Right renal pelvis (tissue), 4 donors: ENCODE results near the gene GPC1. TPM values are rescaled to one million over a fixed set of nuclear protein-coding genes. Genes with fewer than 3 reads are reported as not detected.

ENCODE experiments used
- DNase-seq, 4 donors: peaks; one replicate each; pipeline ENCODE4 v3.0.0-alpha.2; 2013; ENCODE audit warnings: low read depth in 4 of 4, low spot score in 3 of 4, missing footprints in 1 of 4
- polyA plus RNA-seq, 4 donors: library from polyadenylated mRNA; unstranded; fragments of 120-200 nt; gene quantifications; one replicate each; pipeline ENCODE4 v1.2.1, GENCODE V29; 2013; ENCODE audit not compliant: insufficient read length in 4 of 4

Gene GPC1
- polyA plus RNA-seq, 4 donors: 27.8 to 46.3 (median 33.4) TPM

DNA sequence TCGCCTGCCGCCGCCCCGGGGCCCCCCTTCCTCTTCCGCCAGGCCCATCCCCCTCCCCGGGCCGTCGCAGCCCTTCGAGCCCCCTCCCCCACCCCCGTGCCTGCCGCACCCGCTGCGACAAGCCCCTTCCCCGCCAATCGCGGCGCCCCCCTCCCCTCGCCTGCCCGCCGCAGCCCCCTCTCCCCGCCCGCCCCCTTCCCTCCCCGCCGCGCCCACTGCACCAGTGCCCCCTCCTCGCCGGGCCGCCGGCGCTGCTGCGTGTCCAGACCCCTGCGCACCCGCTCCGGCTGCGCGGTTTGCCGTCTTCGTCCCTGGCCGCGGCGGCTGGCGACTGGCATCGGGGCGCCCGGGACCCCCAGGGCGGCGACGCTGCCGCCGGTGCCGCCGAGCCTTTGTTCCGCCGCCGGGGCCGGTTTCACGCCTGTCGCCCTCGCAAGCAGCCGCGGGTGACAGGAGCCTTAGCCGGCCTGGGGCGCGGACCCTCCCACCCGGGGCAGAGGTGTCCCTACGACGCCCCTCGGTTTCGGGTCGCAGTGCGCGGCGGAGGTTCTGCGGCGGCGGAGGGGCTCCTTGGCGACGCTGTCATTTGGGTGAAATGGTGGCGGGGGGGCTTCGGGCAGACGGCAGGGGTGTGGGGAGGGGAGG, 18.1 kb downstream of the GPC1 start:
- no peak for DNase-seq

DNA sequence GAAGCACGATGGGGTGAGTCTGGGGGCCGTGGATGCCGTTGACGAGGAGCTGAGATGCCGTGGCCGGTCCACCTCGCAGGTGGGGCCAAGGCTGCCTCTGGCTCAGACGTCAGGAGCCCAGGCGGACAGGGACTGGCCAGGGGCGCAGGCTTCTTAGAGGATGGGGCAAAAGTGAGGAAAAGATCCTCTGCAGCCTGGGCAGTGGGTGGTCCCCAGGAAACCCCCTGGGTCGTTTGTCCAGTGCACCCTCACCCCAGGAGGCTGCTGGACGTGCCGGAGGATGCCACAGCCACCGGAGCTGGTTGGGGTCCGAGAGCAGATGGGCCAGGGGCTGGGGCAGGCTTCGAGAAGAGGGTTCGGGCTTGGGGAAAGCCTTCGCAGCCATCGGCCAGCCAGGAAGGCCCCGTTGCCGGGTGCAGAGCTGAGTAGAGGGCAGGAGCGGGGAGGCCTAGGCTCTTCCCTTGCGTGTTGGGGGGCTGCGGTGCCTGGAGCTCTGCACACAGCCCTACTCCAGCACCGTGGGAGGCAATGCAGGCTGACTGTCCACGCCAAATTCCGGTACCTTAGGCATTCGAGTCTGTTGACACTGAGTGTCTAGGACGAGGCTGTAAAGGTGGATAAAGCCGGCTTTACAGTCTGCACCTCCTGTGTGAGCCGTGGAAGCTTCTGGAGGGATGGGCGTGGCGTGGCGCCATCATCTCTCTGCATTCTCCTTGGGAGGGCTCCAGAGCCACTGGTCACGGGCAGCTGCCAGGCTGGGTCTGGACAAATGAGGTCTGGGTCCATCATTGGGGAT, 18.8 kb downstream of the GPC1 start:
- no peak for DNase-seq

DNA sequence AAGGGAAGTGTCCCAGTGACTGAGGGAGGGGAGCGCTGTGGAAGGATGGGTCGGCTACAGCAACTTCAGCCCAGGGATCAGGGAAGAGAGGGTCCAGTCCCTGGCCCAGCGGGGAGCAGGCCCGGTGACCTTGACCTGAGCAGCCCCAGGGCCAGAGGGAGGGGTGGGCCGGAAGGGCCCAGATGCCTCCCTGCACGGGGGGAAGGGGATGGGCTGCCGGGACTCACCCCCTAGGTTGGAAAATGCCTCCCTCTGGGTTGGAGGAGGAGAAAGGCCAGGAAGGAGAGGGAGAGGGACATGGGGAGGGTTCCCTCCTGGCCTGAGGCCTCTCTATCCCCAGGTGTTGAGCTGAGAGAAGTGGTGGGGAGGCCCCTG, 19.8 kb downstream of the GPC1 start:
- no peak for DNase-seq

DNA sequence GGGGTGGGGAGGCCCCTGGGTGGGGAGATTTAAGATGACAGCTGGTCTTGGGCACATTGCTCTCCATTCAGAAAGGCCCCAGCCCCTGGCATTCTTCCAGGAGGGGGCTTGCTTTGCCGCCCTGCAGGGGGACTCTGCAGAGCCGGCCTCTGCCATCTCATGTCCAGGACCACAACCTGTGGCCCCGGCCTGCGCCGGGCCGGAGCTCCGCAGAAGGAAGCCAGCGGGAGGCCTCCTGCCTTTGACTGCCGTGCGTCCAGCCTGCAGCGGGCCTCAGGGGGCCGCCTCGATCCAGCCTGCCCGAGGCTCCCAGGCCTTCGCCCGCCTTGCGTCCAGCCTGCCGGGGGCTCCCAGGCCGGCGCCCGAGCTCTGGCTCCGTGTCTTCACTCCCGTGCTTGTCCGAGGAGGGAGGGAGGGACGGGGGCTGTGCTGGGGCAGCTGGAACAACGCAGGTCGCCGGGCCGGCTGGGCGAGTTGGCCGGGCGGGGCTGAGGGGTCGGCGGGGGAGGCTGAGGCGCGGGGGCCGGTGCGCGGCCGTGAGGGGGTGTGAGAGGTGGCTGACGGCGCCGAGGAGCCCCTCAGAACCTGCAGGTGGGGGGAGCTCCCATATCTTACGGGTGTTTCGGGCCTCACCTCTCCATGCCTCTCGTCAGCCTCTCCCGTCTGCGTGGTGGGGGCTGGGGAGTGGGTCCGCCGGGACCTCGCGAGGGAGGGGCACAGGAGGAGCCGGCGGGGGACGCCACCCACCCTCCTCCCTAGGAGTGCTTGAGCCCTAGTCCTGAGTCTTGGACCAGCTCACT, 20.4 kb downstream of the GPC1 start:
- no peak for DNase-seq

DNA sequence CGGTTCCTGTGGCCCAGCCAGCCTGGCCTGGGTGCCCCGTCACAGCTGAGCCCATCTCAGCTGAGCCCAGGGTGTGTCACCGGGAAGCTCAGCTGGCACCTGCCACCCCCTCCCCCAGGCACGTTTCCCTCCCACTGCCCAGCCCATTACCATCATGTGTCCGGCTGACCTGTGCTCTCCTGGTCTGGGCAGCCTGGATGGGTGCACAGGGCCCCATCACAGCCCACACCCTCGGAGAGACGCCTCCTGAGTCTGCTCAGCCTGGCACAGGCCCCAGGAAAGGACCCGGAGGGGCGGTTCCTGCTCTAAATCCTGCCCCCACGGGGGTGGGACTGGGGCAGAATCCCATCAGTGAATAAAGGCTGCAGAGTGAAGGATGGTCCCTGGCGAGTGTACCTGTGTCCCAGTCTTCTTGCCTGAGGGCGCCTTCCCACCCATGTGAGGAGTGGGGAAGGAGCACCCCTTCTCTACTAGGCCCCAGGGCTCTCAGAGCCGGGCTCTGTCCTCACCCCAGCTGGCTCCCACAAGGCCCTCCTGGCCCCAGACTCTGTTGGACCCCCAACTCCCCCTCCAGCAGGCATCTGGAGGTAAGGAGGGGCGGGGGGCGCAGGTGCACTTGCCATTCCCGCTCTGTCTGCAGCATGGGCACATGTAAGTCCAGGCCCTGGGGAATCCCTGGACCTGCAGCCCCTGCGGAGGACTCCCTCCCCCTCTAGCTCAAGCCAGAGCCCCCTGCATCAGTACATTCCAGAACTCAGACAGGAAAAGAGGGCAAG, 21.2 kb downstream of the GPC1 start:
- DNase-seq: no peak

DNA sequence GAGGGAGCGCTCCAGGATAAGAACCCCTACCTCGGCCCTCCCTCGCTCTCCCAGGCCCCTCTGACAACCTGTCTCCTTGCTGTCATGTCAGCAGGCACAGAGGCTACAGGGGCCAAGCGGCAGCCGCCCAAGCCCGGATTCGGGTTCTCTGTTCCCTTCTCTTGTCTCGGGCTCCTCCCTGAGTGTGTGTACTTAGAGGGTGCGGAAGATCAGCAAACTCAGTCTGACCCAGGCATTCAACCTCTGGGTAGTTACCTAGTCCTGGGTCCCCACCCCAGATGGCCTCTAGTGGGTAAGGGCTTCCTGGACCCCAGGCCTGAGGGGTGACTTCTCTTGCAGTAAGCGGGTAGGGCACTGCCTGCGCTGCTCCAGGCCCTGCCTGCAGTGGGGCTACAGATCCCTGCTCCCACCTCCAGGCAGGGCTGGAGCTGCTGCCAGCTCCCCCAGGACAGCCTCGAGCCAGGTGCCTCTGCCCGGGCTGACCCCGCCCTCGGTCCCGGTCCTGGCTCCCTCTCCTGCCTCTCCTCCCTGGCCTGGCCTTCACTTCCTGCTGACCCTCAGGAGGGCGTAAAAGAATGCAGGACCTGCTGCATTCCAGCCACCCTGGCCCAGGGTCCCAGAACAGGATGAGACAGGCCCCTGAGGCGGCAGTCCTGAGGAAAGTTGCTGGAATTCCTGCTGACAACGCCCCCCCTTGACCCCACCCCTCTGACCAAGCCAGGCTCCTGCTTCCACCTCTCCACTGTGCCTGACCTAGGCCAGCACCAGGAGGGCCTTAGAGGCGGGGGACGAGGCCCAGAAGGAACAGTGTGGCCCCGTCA, 22.0 kb downstream of the GPC1 start:
- DNase-seq: no peak

DNA sequence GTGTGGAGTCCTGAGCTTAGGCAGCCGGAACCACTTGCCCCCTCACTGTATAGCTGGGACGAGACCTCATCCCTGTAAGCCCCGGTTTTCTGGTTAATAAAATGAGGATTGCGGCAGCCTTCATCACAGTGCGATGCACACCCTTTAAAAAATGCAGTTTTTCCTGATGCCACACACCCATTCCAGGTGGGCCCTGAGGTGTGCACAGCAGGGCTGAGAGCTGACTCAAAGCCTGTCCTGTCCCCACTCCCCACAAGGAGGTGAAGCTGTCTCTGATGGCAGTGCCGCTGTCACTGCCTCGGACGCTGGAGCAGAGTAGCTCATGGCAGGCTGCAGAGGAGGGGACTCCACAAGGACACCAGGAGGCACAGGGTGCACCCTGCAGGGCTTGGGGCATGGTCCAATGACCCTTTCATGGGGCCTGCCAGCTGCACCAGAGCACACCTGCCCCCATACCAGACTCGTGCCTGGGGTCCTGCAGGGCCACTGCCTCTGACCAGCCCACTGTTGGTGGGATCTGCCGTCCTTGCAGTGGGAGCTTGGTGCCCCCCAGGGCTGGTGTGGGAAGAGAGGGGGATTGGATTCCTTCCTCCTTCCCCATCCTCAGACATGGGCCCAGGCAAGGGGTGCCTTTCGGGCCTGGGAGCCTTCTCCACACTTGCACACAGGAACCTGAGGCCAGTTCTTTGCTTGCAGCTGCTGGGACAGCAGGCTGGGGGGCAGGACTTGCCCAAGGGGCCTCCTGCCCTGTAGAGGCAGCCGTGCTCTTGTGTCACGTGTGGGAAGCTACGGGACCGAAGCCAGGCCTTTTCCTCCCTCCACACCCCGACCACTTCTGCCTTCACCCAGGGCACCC, 22.8 kb downstream of the GPC1 start:
- DNase-seq: no peak

DNA sequence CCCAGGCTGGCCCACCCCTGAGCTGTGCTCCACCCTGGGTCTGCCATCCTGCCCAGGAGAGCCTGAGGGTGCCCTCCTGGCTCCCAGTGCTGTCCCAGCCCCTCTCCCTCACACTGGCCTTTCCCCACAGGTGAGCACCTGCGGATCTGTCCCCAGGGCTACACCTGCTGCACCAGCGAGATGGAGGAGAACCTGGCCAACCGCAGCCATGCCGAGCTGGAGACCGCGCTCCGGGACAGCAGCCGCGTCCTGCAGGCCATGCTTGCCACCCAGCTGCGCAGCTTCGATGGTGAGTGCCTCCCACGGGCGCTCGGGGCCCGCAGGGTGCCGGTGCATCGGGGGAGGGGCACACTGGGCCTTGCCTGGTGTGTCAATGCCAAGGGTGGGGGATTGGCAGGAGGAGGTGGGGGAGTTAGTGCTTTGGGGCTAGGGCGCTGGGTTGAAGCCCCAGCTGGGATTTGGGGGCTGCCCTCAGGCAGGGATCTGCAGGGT, 23.5 kb downstream of the GPC1 start:
- no peak for DNase-seq

DNA sequence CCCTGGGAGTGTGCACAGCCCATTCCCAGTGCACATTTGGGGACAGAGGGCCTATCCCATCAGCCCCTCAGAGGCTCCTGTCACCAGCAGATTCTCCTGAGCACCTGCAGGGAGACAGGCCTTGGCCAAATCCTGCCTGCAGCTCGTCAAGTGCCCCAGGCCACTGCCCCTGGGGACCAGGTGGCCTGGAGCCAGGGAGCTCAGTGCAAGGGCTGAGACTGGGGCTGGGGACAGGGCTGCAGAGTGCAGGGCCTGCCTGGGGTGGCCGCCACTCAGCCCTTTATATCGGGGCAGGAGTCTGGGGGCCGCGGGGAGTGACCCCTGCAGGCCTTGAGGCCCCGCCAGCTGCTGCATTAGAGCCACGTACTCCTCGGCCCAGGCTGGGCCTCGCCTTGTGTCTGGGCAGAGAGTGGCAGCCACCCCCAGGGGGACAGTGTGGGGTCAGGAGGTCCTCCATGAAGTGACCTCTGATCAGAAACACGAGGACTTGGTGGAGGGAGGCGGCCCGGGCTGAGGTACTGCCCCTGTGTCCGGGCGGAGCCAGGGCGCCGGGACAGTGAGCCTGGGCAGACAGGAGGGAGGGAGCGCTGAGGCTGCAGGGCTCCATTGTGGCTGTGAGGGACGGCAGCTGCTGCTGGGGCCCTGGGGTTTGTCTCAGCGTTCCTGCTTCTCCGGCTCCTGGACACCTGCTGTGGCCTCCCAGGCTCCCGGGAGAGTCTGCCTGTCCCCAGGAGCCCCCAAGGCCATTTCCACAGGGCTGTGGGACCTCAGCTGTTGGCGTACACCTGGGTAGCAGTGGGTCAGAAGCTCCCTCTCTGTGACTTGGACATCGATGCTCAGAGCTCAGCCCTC, 24.2 kb downstream of the GPC1 start:
- DNase-seq: no peak

DNA sequence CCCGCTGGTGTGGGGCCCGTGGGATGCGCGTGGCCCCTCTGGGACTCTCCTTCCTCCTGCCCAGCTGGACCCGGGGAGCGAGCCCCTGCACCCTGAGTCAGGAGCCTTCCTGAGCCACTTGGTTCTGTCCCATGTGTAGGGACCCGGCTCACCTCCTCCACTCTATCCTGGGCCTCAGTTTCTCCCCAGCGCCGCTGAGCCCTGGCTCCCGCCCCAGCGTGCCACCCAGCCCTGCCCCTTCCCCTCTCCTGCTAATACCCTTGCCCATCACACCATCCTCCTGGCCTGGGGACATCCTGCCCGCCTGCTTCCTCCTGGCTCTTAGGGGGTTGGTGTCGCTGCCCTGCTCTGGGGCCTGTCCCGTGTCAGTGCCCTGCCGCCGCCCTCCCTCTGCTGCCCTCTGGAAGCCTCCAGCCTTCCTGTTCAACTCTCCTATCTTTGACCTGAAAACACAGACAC, 24.8 kb downstream of the GPC1 start:
- DNase-seq: no peak

DNA sequence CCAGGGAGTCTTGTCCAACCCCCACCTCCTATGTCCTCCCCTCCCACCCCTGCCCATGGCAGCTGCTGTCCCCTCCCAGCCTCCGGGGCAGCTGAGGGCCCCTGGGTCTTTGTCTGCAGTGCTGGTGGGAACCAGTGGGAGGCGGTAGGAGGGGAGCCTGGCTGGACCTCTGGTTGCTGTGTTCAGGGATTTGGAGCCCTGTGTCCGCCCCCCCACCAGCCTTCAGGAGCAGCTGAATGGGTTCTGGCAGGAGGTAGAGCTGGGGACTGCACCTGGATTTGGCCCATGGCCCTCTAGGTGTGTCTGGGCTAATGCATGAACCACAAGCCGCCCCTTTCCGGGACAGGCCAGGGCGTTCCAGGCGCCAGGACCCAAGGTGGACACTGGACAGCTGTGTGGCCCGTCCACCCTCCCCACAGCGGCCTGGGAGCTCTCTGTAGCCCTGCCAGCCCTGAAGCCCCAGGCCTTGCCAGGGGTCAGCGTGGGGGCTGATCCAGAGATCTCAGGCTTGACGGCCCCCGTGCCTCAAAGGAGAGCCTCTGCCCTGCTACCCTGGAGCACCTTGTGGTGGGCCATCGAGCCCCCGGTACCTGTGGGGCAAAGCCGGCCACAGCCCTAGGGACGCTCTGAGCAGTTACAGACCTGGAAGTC, 25.4 kb downstream of the GPC1 start:
- DNase-seq: no peak

DNA sequence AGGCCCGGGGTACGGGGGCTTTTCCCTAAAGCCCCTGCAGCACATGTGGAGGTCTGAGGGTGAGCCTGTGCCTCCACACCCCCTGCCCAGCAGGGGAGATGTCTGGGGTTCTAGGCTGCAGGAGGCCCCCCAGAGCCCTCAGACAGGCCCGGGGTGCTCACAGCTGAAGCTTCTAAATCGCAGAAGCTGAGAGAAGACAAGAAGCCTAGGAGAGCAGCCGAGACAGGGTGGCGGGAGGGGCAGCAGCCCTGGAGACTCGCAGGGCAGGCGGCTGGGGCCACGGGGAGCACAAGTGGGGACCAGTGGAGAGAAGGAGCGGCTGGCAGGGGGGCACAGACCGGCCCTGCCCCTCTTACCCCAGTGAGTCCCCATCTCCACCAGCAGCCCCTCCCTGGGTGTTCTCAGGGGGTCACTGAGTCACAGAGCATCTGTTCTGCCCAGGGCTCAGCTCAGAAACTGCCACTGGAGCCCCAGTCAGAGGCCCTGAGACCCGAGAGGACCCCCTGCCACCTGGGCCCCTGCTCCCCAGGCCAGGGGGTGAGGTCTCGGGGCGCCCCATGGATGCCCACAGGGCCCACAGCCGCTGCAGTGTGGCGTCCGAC, 26.1 kb downstream of the GPC1 start:
- DNase-seq: no peak

DNA sequence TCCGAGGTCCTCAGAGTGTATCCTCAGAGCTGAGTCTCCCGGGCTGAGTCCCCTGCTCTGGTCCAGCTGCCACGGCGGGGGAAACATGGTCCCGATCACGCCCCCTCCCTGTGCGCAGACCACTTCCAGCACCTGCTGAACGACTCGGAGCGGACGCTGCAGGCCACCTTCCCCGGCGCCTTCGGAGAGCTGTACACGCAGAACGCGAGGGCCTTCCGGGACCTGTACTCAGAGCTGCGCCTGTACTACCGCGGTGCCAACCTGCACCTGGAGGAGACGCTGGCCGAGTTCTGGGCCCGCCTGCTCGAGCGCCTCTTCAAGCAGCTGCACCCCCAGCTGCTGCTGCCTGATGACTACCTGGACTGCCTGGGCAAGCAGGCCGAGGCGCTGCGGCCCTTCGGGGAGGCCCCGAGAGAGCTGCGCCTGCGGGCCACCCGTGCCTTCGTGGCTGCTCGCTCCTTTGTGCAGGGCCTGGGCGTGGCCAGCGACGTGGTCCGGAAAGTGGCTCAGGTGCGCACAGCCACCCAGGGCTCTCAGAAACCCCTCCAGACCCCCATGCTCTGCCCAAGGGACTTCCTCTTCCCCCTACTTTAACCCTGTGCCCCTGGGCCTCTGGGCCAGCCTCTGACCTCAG, 26.7 kb downstream of the GPC1 start:
- no peak for DNase-seq

DNA sequence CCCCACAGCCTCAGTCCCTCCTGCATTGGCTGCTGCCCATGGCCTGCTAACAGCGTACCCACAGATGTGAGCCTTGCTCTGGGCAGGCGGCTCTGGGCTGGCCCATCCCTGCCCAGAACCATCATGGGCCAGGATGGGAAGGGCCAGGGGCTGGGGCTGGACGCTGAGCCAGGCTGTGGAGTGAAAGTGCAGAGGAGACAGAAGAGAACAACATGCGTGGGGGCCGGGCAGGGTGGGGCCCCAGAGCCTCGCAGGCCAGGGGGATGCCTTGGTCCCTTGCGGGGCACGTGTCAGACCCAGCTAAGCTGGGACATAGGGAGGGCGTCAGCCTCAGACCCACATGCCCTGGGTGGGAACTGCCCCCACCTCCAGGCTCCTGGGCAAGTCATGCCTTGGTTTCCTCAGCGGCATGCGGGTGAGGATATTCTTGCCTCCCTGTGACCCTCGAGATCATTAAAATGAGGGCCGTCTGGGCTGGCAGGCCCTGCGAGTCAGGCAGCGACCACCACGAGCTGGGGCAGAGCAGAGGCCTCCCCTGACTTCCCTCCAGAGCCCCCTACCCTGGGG, 27.3 kb downstream of the GPC1 start:
- no peak for DNase-seq

DNA sequence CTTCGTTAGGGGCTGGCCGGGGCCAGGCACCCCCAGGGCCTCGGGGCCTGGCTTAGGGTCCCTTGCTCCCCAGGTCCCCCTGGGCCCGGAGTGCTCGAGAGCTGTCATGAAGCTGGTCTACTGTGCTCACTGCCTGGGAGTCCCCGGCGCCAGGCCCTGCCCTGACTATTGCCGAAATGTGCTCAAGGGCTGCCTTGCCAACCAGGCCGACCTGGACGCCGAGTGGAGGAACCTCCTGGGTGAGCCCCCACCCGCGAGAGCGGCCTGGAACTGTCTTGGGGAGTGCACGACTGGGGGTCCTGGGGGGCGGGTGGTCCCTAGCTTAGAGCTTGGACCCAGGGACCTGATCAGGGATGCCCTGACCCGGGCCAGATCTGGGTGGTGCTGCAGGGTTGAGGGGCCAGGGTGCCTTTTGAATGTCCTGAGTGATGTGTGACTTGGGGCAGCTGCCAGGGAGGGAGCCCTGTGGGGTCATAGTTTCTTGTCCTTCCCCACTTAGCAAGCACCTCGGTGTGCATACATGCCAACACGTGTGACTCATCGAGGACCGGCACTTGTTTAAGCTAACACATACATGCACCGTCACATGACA, 27.9 kb downstream of the GPC1 start:
- DNase-seq: no peak
